CD14-positive monocyte (primary cell): ENCODE measurements around the gene USP17L19. TPM values are rescaled to one million over a fixed set of nuclear protein-coding genes. Genes with fewer than 3 reads are reported as not detected.
"Not testable (repeated sequence)": the region's sequence is repeated elsewhere in the genome, so short reads cannot be mapped to it uniquely, and the experiment has no call there.

Source experiments
- DNase-seq, 3 donors: peaks; one replicate each; pipeline ENCODE4 v3.0.0-alpha.2; 2011 to 2022
- H2AFZ ChIP-seq: 2 replicates; pipeline ENCODE4 v1.6.0; 2012; ENCODE audit warnings: mild to moderate bottlenecking, low read depth, low read length, inconsistent platforms; ENCODE audit not compliant: insufficient read depth, poor library complexity, severe bottlenecking
- H3K27ac ChIP-seq, 2 donors: 1 replicate in 1 of 2; 2 replicates in 1 of 2; pipeline ENCODE4 v1.5.1; 2012 to 2013; ENCODE audit warnings: low read length in 2 of 2, control low read depth in 1 of 2, inconsistent platforms in 1 of 2, low read depth in 1 of 2, mild to moderate bottlenecking in 1 of 2
- H3K27me3 ChIP-seq, 2 donors: one replicate each; pipeline versions ENCODE4 v1.6.0 to v1.6.1; 2011 to 2013; ENCODE audit warnings: low read length in 2 of 2; ENCODE audit not compliant: control insufficient read depth in 2 of 2, insufficient read depth in 2 of 2
- H3K36me3 ChIP-seq, 2 donors: replicated peaks in 1 of 2; 1 replicate in 1 of 2; 2 replicates in 1 of 2; pipeline versions ENCODE4 v1.5.1 to v1.6.1; 2012 to 2013; ENCODE audit warnings: low read length in 2 of 2, control low read depth in 1 of 2, inconsistent platforms in 1 of 2, mild to moderate bottlenecking in 1 of 2; ENCODE audit not compliant: insufficient read depth in 2 of 2, control insufficient read depth in 1 of 2
- H3K4me1 ChIP-seq, 2 donors: 1 replicate in 1 of 2; 2 replicates in 1 of 2; pipeline versions ENCODE4 v1.5.1 to v1.6.1; 2012 to 2013; ENCODE audit warnings: low read length in 2 of 2, control low read depth in 1 of 2, inconsistent platforms in 1 of 2, mild to moderate bottlenecking in 1 of 2, moderate library complexity in 1 of 2; ENCODE audit not compliant: insufficient read depth in 2 of 2, control insufficient read depth in 1 of 2
- H3K4me2 ChIP-seq: replicated peaks from 2 replicates; pipeline ENCODE3; 2012; ENCODE audit warnings: low read length, moderate library complexity, mild to moderate bottlenecking; ENCODE audit not compliant: poor library complexity, severe bottlenecking; ENCODE audit errors: extremely low read depth
- H3K4me3 ChIP-seq, 3 experiments: fragments of 200-600 bp in 1 of 3; sonication (generic) in 1 of 3; replicated peaks in 1 of 3; 1 replicate in 2 of 3; 2 replicates in 1 of 3; pipeline ENCODE4 v1.5.1; 2011 to 2013; ENCODE audit warnings: low read length in 3 of 3, mild to moderate bottlenecking in 3 of 3, control low read depth in 2 of 3, low read depth in 2 of 3, inconsistent platforms in 1 of 3, moderate library complexity in 1 of 3
- H3K79me2 ChIP-seq: 2 replicates; pipeline ENCODE4 v1.6.0; 2012; ENCODE audit warnings: mild to moderate bottlenecking, control low read depth, inconsistent platforms, low read length, moderate library complexity; ENCODE audit not compliant: insufficient read depth
- H3K9ac ChIP-seq: 2 replicates; pipeline ENCODE4 v1.6.0; 2017; ENCODE audit warnings: low read length, mild to moderate bottlenecking; ENCODE audit not compliant: insufficient read depth, poor library complexity, severe bottlenecking
- H3K9me3 ChIP-seq, 2 donors: replicated peaks in 1 of 2; 1 replicate in 1 of 2; 2 replicates in 1 of 2; pipeline versions ENCODE4 v1.5.1 to v1.6.1; 2012 to 2013; ENCODE audit warnings: low read length in 2 of 2, control low read depth in 1 of 2; ENCODE audit not compliant: control insufficient read depth in 1 of 2, insufficient read depth in 1 of 2
- H4K20me1 ChIP-seq: 2 replicates; pipeline ENCODE4 v1.6.0; 2012; ENCODE audit warnings: mild to moderate bottlenecking, low read length, control low read depth, moderate library complexity; ENCODE audit not compliant: insufficient read depth
- H3K27ac Mint-ChIP-seq, 7 donors: one replicate each; pipeline ENCODE4 v1.8.0; 2020; ENCODE audit warnings: mild to moderate bottlenecking in 7 of 7, mixed read lengths in 7 of 7, moderate library complexity in 6 of 7, inconsistent platforms in 2 of 7
- H3K27me3 Mint-ChIP-seq, 3 donors: one replicate each; pipeline ENCODE4 v1.8.0; 2021 to 2022; ENCODE audit warnings: low read depth in 3 of 3, mild to moderate bottlenecking in 3 of 3, mixed read lengths in 3 of 3, moderate library complexity in 3 of 3, inconsistent platforms in 1 of 3
- H3K36me3 Mint-ChIP-seq, 2 donors: one replicate each; pipeline ENCODE4 v1.8.0; 2020; ENCODE audit warnings: mixed read lengths in 2 of 2, inconsistent platforms in 1 of 2, mild to moderate bottlenecking in 1 of 2
- H3K4me1 Mint-ChIP-seq: one replicate; pipeline ENCODE4 v1.8.0; 2020; ENCODE audit warnings: mild to moderate bottlenecking, mixed read lengths
- H3K4me3 Mint-ChIP-seq, 2 donors: one replicate each; pipeline ENCODE4 v1.8.0; 2020; ENCODE audit warnings: mild to moderate bottlenecking in 2 of 2, mixed read lengths in 2 of 2, moderate library complexity in 1 of 2
- H3K9me3 Mint-ChIP-seq, 7 donors: one replicate each; pipeline ENCODE4 v1.8.0; 2020 to 2022; ENCODE audit warnings: mixed read lengths in 7 of 7, mild to moderate bottlenecking in 6 of 7, moderate library complexity in 6 of 7, inconsistent platforms in 2 of 7
- whole genome bisulfite sequencing: methylation state at CpG from one replicate; pipeline ENCODE4 v1.1.5; 2013; ENCODE audit warnings: missing lambda C conversion rate; ENCODE audit not compliant: insufficient coverage; 5-methylcytosine and 5-hydroxymethylcytosine counted together
- intact Hi-C, 2 donors: fragments of 100-400 bp; cut with micrococcal nuclease; formaldehyde crosslinking; loops; one replicate each; pipeline versions ENCODE4 v1.15.0 to v1.15.1; 2023
- polyA plus RNA-seq, 3 donors: library from polyadenylated mRNA; depleted of rRNA in 1 of 3; unstranded in 2 of 3; stranded (reverse) in 1 of 3; fragments of 300-500 nt in 2 of 3; fragments of >200 nt in 1 of 3; fragmentation: Illumina TruSeq in 2 of 3; gene quantifications; 1 replicate in 2 of 3; 2 replicates in 1 of 3; pipeline ENCODE4 v1.2.3, GENCODE V29; 2012 to 2021

Gene USP17L19
- polyA plus RNA-seq, 3 donors, result not detected

DNA sequence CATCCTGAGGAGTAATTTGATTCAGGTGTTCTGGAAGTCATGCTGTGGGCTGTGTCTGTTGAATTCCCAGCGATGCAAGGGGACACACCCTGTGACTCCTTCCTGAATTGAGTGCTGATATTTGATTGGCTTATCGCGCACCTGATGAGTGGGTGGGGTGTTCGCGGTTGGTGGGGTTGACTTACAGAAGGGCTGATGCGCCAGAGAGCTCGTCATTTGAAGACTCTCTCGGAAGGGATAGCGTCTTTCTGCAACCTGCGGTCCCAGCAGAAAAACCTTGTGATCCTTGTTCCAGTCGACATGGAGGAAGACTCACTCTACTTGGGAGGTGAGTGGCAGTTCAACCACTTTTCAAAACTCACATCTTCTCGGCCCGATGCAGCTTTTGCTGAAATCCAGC, 33.3 kb upstream of the USP17L19 start, which contains the start of gene USP17L12:
Gene USP17L12, plus strand, starts transcription at position 301 of the 400 bp plus-strand sequence. Its CDS starts 0 bp downstream, at position 301.
- H3K4me3 Mint-ChIP-seq, H3K27me3 Mint-ChIP-seq, H3K27ac ChIP-seq, H3K4me1 Mint-ChIP-seq, H3K4me2 ChIP-seq, H3K36me3 Mint-ChIP-seq, H4K20me1 ChIP-seq, H3K4me1 ChIP-seq, H3K9me3 ChIP-seq, H2AFZ ChIP-seq, H3K4me3 ChIP-seq, H3K27me3 ChIP-seq, H3K36me3 ChIP-seq, H3K79me2 ChIP-seq, H3K9ac ChIP-seq, DNase-seq, H3K27ac Mint-ChIP-seq, intact Hi-C loops, H3K9me3 Mint-ChIP-seq: not testable (repeated sequence)
- no CpG with 5 or more reads among the region's 13 CpGs for WGBS

GRCh38 chr4:9224596-9224995, 28.6 kb upstream of the USP17L19 start, which contains the start of gene USP17L13:
USP17L13 (plus strand) TSS chr4:9224896; CDS start chr4:9224896, 0 bp downstream.
- H3K36me3 Mint-ChIP-seq, H3K9me3 Mint-ChIP-seq, H3K4me2 ChIP-seq, H3K9me3 ChIP-seq, H3K9ac ChIP-seq, H3K79me2 ChIP-seq, H3K4me1 ChIP-seq, H3K4me3 Mint-ChIP-seq, H3K36me3 ChIP-seq, intact Hi-C loops, H3K27me3 Mint-ChIP-seq, H3K4me3 ChIP-seq, H3K4me1 Mint-ChIP-seq, H3K27ac ChIP-seq, H3K27me3 ChIP-seq, H3K27ac Mint-ChIP-seq, DNase-seq, H4K20me1 ChIP-seq, H2AFZ ChIP-seq: not testable (repeated sequence)
- no CpG with 5 or more reads among the region's 14 CpGs for WGBS

DNA sequence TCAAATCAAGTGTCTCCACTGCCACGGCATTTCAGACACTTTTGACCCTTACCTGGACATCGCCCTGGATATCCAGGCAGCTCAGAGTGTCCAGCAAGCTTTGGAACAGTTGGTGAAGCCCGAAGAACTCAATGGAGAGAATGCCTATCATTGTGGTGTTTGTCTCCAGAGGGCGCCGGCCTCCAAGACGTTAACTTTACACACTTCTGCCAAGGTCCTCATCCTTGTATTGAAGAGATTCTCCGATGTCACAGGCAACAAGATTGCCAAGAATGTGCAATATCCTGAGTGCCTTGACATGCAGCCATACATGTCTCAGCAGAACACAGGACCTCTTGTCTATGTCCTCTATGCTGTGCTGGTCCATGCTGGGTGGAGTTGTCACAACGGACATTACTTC, 22.9 kb upstream of the USP17L19 start:
- H3K9ac ChIP-seq, intact Hi-C loops, H3K4me1 Mint-ChIP-seq, H3K4me3 ChIP-seq, H2AFZ ChIP-seq, H3K4me2 ChIP-seq, H3K9me3 ChIP-seq, H4K20me1 ChIP-seq, H3K4me3 Mint-ChIP-seq, H3K27ac ChIP-seq, H3K79me2 ChIP-seq, DNase-seq, H3K27ac Mint-ChIP-seq, H3K4me1 ChIP-seq, H3K27me3 Mint-ChIP-seq, H3K36me3 ChIP-seq, H3K9me3 Mint-ChIP-seq, H3K36me3 Mint-ChIP-seq, H3K27me3 ChIP-seq: not testable (repeated sequence)
- WGBS, result no CpG with 5 or more reads among the region's 8 CpGs

- H3K4me3 ChIP-seq, intact Hi-C loops, H3K27ac Mint-ChIP-seq, H3K4me1 ChIP-seq, H4K20me1 ChIP-seq, H3K9me3 ChIP-seq, H3K36me3 ChIP-seq, H3K27me3 ChIP-seq, H2AFZ ChIP-seq, H3K4me1 Mint-ChIP-seq, H3K36me3 Mint-ChIP-seq, H3K9me3 Mint-ChIP-seq, H3K79me2 ChIP-seq, H3K4me2 ChIP-seq, DNase-seq, H3K27me3 Mint-ChIP-seq, H3K9ac ChIP-seq, H3K4me3 Mint-ChIP-seq, H3K27ac ChIP-seq: not testable (repeated sequence)
- no CpG with 5 or more reads among the region's 15 CpGs for WGBS
Measured at GRCh38 chr4:9234085-9234484, 19.1 kb upstream of the USP17L19 start, which contains the start of gene USP17L15. USP17L15 (plus strand) TSS chr4:9234385; CDS start chr4:9234385, 0 bp downstream.
